ENCODE measurements around the gene MROH2A.
"Not testable (repeated sequence)": the region's sequence is repeated elsewhere in the genome, so short reads cannot be mapped to it uniquely, and the experiment has no call there.

The MROH2A gene

GRCh38 chr2:233778030-233778429 is at the start of gene MROH2A:
Gene MROH2A (plus strand): TSS chr2:233778330. CDS start chr2:233779359, 1,029 bp downstream.
- H3K4me1 Mint-ChIP-seq (ENCODE audit: low read depth): no peaks in the 10 kb centered on the region
- H3K9me3 Mint-ChIP-seq (ENCODE audit: low read depth): peaks cover 17% of the 10 kb centered on the region
- peaks cover 3% of the 10 kb centered on the region for H3K36me3 Mint-ChIP-seq
- H3K27me3 Mint-ChIP-seq: peaks cover 7% of the 10 kb centered on the region
- H3K4me3 Mint-ChIP-seq: no peak within 1 kb of the TSS
- H3K27ac Mint-ChIP-seq: no peak within 1 kb of the TSS

GRCh38 chr2:233728723-233729301 is 49.3 kb upstream of the MROH2A start, which contains the start of gene UGT1A3:
Gene UGT1A3 (plus strand): TSS chr2:233729042. CDS start chr2:233729127, 85 bp downstream.
- no peak within 1 kb of the TSS for H3K4me3 Mint-ChIP-seq

GRCh38 chr2:233736868-233737653 is 41.1 kb upstream of the MROH2A start:
- not testable (repeated sequence) for H3K4me1 Mint-ChIP-seq (ENCODE audit: low read depth); H3K4me3 Mint-ChIP-seq; H3K9me3 Mint-ChIP-seq (ENCODE audit: low read depth); H3K27ac Mint-ChIP-seq; H3K36me3 Mint-ChIP-seq
- peaks cover 16% of the 10 kb centered on the region for H3K27me3 Mint-ChIP-seq

More at GRCh38 chr2:233728723-233729301, 49.3 kb upstream of the MROH2A start, which contains the start of gene UGT1A3:
- Mint-ChIP-seq H3K27ac (no peak within 1 kb of the TSS), H3K36me3 (no peaks in the 10 kb centered on the region), H3K4me1 (ENCODE audit: low read depth) (no peaks in the 10 kb centered on the region), H3K27me3 (peaks cover 9% of the 10 kb centered on the region), H3K9me3 (ENCODE audit: low read depth) (no peaks in the 10 kb centered on the region)

- Mint-ChIP-seq H3K27me3 (peaks cover 14% of the 10 kb centered on the region), H3K9me3 (ENCODE audit: low read depth) (no peaks in the 10 kb centered on the region)
Measured at GRCh38 chr2:233740870-233741269, 37.3 kb upstream of the MROH2A start.

GRCh38 chr2:233743464-233744259 is 34.5 kb upstream of the MROH2A start:
- Mint-ChIP-seq H3K27me3 (peaks cover 14% of the 10 kb centered on the region), H3K4me1 (ENCODE audit: low read depth) (no peaks in the 10 kb centered on the region), H3K9me3 (ENCODE audit: low read depth) (no peaks in the 10 kb centered on the region), H3K4me3 (no peak overlapping the region), H3K36me3 (no peaks in the 10 kb centered on the region), H3K27ac (no peak overlapping the region)

More at GRCh38 chr2:233740870-233741269, 37.3 kb upstream of the MROH2A start:
- Mint-ChIP-seq H3K36me3 (no peaks in the 10 kb centered on the region), H3K4me1 (ENCODE audit: low read depth) (no peaks in the 10 kb centered on the region), H3K4me3 (no peak overlapping the region), H3K27ac (no peak overlapping the region)

GRCh38 chr2:233745073-233745755 is 32.9 kb upstream of the MROH2A start:
- no peak overlapping the region for H3K4me3 Mint-ChIP-seq

GRCh38 chr2:233745838-233746237 is 32.3 kb upstream of the MROH2A start:
- not testable (repeated sequence) for H3K27ac Mint-ChIP-seq; H3K36me3 Mint-ChIP-seq; H3K4me1 Mint-ChIP-seq (ENCODE audit: low read depth); H3K4me3 Mint-ChIP-seq; H3K9me3 Mint-ChIP-seq (ENCODE audit: low read depth)
- peaks cover 14% of the 10 kb centered on the region for H3K27me3 Mint-ChIP-seq

More at GRCh38 chr2:233745073-233745755, 32.9 kb upstream of the MROH2A start:
- no peak overlapping the region for H3K27ac Mint-ChIP-seq
- no peaks in the 10 kb centered on the region for H3K4me1 Mint-ChIP-seq (ENCODE audit: low read depth)
- peaks cover 14% of the 10 kb centered on the region for H3K27me3 Mint-ChIP-seq
- peaks cover 5% of the 10 kb centered on the region for H3K9me3 Mint-ChIP-seq (ENCODE audit: low read depth)
- H3K36me3 Mint-ChIP-seq: no peaks in the 10 kb centered on the region

GRCh38 chr2:233746475-233747282 is 31.5 kb upstream of the MROH2A start:
- Mint-ChIP-seq H3K36me3 (peaks cover 2% of the 10 kb centered on the region), H3K27ac (no peak overlapping the region), H3K4me3 (no peak overlapping the region), H3K27me3 (peaks cover 14% of the 10 kb centered on the region), H3K9me3 (ENCODE audit: low read depth) (peaks cover 8% of the 10 kb centered on the region), H3K4me1 (ENCODE audit: low read depth) (no peaks in the 10 kb centered on the region)

GRCh38 chr2:233747283-233747544 is 30.9 kb upstream of the MROH2A start:
- H3K9me3 Mint-ChIP-seq (ENCODE audit: low read depth): peaks cover 10% of the 10 kb centered on the region
- no peak overlapping the region for H3K27ac Mint-ChIP-seq
- H3K27me3 Mint-ChIP-seq: peaks cover 16% of the 10 kb centered on the region
- peaks cover 2% of the 10 kb centered on the region for H3K36me3 Mint-ChIP-seq
- H3K4me3 Mint-ChIP-seq: no peak overlapping the region
- H3K4me1 Mint-ChIP-seq (ENCODE audit: low read depth): no peaks in the 10 kb centered on the region

GRCh38 chr2:233750689-233751088 is 27.4 kb upstream of the MROH2A start:
- H3K27me3 Mint-ChIP-seq: peaks cover 15% of the 10 kb centered on the region
- H3K9me3 Mint-ChIP-seq (ENCODE audit: low read depth); H3K36me3 Mint-ChIP-seq; H3K27ac Mint-ChIP-seq; H3K4me3 Mint-ChIP-seq; H3K4me1 Mint-ChIP-seq (ENCODE audit: low read depth): not testable (repeated sequence)

- not testable (repeated sequence) for H3K9me3 Mint-ChIP-seq (ENCODE audit: low read depth); H3K27ac Mint-ChIP-seq; H3K4me1 Mint-ChIP-seq (ENCODE audit: low read depth); H3K4me3 Mint-ChIP-seq; H3K36me3 Mint-ChIP-seq
- H3K27me3 Mint-ChIP-seq: peaks cover 15% of the 10 kb centered on the region
Measured at GRCh38 chr2:233751212-233752009, 26.7 kb upstream of the MROH2A start.

GRCh38 chr2:233754872-233755611 is 23.1 kb upstream of the MROH2A start:
- Mint-ChIP-seq H3K27me3 (peaks cover 6% of the 10 kb centered on the region), H3K4me3 (no peak overlapping the region), H3K36me3 (peaks cover 2% of the 10 kb centered on the region), H3K9me3 (ENCODE audit: low read depth) (peaks cover 6% of the 10 kb centered on the region), H3K4me1 (ENCODE audit: low read depth) (no peaks in the 10 kb centered on the region), H3K27ac (no peak overlapping the region)

GRCh38 chr2:233756429-233757081 is 21.6 kb upstream of the MROH2A start:
- Mint-ChIP-seq H3K4me1 (ENCODE audit: low read depth) (no peaks in the 10 kb centered on the region), H3K27me3 (peaks cover 5% of the 10 kb centered on the region), H3K9me3 (ENCODE audit: low read depth) (peaks cover 2% of the 10 kb centered on the region)

More at GRCh38 chr2:233756429-233757081, 21.6 kb upstream of the MROH2A start:
- Mint-ChIP-seq H3K27ac (no peak overlapping the region), H3K4me3 (no peak overlapping the region), H3K36me3 (peaks cover 1% of the 10 kb centered on the region)

Data from activated naive CD8-positive, alpha-beta T cell (primary cell).